Right kidney (tissue), 1 donor: Measurements from ENCODE around the gene IRF2.

Experiments
- DNase-seq: peaks from one replicate; pipeline ENCODE4 v3.0.0-alpha.2; 2016

The IRF2 gene

GRCh38 chr4:184450743-184451535, 23.4 kb downstream of the IRF2 start:
- DNase-seq = no peak

GRCh38 chr4:184450045-184450444, 24.3 kb downstream of the IRF2 start:
- DNase-seq = no peak

GRCh38 chr4:184448821-184449220, 25.5 kb downstream of the IRF2 start:
- no peak for DNase-seq

GRCh38 chr4:184448141-184448540, 26.2 kb downstream of the IRF2 start:
- no peak for DNase-seq

GRCh38 chr4:184447664-184448063, 26.7 kb downstream of the IRF2 start:
- DNase-seq = no peak

- no peak for DNase-seq
Measured at GRCh38 chr4:184446132-184446658, 28.2 kb downstream of the IRF2 start.

GRCh38 chr4:184444953-184445309, 29.4 kb downstream of the IRF2 start:
- DNase-seq = no peak

- DNase-seq = no peak
Measured at GRCh38 chr4:184444215-184444952, 30.0 kb downstream of the IRF2 start.

- DNase-seq = no peak
Measured at GRCh38 chr4:184443318-184443717, 31.0 kb downstream of the IRF2 start.

GRCh38 chr4:184442314-184442635, 32.1 kb downstream of the IRF2 start:
- DNase-seq = no peak

GRCh38 chr4:184441461-184442313, 32.7 kb downstream of the IRF2 start:
- no peak for DNase-seq

- no peak for DNase-seq
Measured at GRCh38 chr4:184440595-184441358, 33.6 kb downstream of the IRF2 start.

- DNase-seq = no peak
Measured at GRCh38 chr4:184439856-184440594, 34.3 kb downstream of the IRF2 start.

- no peak for DNase-seq
Measured at GRCh38 chr4:184439386-184439785, 35.0 kb downstream of the IRF2 start.

- no peak for DNase-seq
Measured at GRCh38 chr4:184438375-184438774, 36.0 kb downstream of the IRF2 start.

- DNase-seq = no peak
Measured at GRCh38 chr4:184437565-184438265, 36.6 kb downstream of the IRF2 start.

- no peak for DNase-seq
Measured at GRCh38 chr4:184434501-184435066, 39.8 kb downstream of the IRF2 start.

GRCh38 chr4:184434021-184434420, 40.3 kb downstream of the IRF2 start:
- DNase-seq = no peak

GRCh38 chr4:184433258-184433892, 41.0 kb downstream of the IRF2 start:
- no peak for DNase-seq
